Thoracic aorta (tissue), 2 donors: ENCODE data around the gene MSH3. TPM values are rescaled to one million over a fixed set of nuclear protein-coding genes. Genes with fewer than 3 reads are reported as not detected.

Experiments
- ATAC-seq: fragments of 150-250 bp; one replicate; pipeline ENCODE4 v1.8.0; 2017; ENCODE audit warnings: low read depth; ENCODE audit not compliant: insufficient number of reproducible peaks, low FRiP score
- DNase-seq: peaks from one replicate; pipeline ENCODE4 v3.0.0-alpha.2; 2020; ENCODE audit warnings: low spot score
- H3K27ac ChIP-seq, 2 donors: fragments of 200-600 bp; sonication (generic); 1 replicate in 1 of 2; 2 replicates in 1 of 2; pipeline ENCODE4 v1.5.1; 2016; ENCODE audit warnings: mild to moderate bottlenecking in 2 of 2, moderate library complexity in 2 of 2
- H3K27me3 ChIP-seq: fragments of 200-600 bp; sonication (generic); replicated peaks from 2 replicates; pipeline ENCODE4 v1.6.0; 2016; ENCODE audit warnings: mild to moderate bottlenecking; ENCODE audit not compliant: insufficient read depth
- H3K36me3 ChIP-seq: fragments of 200-600 bp; sonication (generic); one replicate; pipeline ENCODE4 v1.5.1; 2016
- H3K4me1 ChIP-seq, 2 donors: fragments of 200-600 bp; sonication (generic); 1 replicate in 1 of 2; 2 replicates in 1 of 2; pipeline versions ENCODE4 v1.5.1 to v1.6.0; 2016; ENCODE audit warnings: low read depth in 2 of 2, mild to moderate bottlenecking in 1 of 2; ENCODE audit not compliant: control insufficient read depth in 1 of 2
- H3K4me3 ChIP-seq: fragments of 200-600 bp; sonication (generic); 2 replicates; pipeline ENCODE4 v1.5.1; 2016; ENCODE audit warnings: mild to moderate bottlenecking
- H3K9me3 ChIP-seq: fragments of 200-600 bp; sonication (generic); 2 replicates; pipeline ENCODE4 v1.5.1; 2016
- total RNA-seq, 2 donors: library from RNA; depleted of rRNA; stranded (reverse); fragments of >200 nt; gene quantifications; one replicate each; pipeline versions ENCODE4 v1.1.0 to v1.2.3, GENCODE V29; 2016
- TF ChIP-seq, protein P1 (sequence below): fragments of 200-600 bp; sonication (generic); IDR thresholded peaks from one replicate; pipeline ENCODE4 v1.5.1; 2019; ENCODE audit warnings: antibody characterized with exemption

The MSH3 gene
- total RNA-seq, 2 donors from 2014 or later = 12.3 to 12.9 TPM

DNA sequence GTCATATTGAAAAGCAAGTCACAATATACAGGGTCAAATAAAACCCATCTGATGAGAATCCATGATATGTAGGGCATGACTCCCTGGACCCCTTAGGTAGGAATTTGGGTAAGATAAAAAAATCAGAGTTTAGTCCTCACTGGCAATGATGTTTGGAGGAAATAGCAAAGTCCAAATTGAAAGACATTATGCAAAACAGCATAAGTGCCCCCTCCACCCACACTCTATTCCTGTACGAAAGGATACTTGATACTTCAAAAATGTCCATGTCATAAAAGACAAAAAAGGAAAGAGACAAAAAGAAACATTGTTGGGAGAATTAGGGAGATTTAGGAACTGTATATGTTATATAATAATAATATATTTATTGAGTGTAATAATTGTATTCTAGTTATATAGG is 209.7 kb downstream of the MSH3 start:
- Histone ChIP-seq H3K4me1 (no peaks in the 10 kb centered on the region), H3K27ac (no peak overlapping the region), H3K4me3 (no peak overlapping the region), H3K9me3 (no peaks in the 10 kb centered on the region), H3K27me3 (no peaks in the 10 kb centered on the region), H3K36me3 (no peaks in the 10 kb centered on the region)
- TF ChIP-seq, protein P1, sequence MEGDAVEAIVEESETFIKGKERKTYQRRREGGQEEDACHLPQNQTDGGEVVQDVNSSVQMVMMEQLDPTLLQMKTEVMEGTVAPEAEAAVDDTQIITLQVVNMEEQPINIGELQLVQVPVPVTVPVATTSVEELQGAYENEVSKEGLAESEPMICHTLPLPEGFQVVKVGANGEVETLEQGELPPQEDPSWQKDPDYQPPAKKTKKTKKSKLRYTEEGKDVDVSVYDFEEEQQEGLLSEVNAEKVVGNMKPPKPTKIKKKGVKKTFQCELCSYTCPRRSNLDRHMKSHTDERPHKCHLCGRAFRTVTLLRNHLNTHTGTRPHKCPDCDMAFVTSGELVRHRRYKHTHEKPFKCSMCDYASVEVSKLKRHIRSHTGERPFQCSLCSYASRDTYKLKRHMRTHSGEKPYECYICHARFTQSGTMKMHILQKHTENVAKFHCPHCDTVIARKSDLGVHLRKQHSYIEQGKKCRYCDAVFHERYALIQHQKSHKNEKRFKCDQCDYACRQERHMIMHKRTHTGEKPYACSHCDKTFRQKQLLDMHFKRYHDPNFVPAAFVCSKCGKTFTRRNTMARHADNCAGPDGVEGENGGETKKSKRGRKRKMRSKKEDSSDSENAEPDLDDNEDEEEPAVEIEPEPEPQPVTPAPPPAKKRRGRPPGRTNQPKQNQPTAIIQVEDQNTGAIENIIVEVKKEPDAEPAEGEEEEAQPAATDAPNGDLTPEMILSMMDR = no peak
- ATAC-seq (no peak), DNase-seq (no peak)

DNA sequence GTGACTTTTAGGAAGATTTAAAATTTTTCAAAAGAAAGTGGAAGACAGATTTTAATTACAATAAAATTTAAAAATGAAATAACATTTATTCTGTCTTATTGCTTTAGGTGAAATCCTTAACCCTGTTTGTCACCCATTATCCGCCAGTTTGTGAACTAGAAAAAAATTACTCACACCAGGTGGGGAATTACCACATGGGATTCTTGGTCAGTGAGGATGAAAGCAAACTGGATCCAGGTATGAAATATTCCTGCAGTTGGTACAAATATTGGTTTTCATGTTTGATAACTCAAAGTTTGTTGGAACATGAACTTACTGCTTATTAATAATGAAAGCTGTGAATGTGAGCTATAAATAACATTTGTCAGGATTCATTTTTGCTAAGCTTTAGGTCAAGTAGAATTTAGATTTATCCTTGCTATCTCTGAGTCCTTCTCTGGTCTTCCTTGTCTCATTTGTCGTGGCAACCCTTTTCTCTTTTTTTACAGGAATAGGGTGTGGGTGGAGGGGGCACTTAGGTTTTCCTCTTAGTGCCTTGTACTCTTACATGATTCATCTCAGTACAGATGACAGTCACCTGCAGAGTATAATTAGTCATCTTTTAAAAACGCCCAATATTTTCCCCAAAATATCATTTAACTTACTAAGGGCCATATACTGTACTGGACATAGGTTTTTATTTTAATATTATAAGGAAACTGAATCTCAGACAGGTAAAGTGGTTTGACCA is 210.4 kb downstream of the MSH3 start:
- Histone ChIP-seq H3K4me3 (no peak overlapping the region), H3K4me1 (no peaks in the 10 kb centered on the region), H3K9me3 (no peaks in the 10 kb centered on the region), H3K27ac (no peak overlapping the region), H3K36me3 (no peaks in the 10 kb centered on the region), H3K27me3 (no peaks in the 10 kb centered on the region)
- ATAC-seq = no peak
- DNase-seq = no peak
- TF ChIP-seq, protein P1 = no peak

DNA sequence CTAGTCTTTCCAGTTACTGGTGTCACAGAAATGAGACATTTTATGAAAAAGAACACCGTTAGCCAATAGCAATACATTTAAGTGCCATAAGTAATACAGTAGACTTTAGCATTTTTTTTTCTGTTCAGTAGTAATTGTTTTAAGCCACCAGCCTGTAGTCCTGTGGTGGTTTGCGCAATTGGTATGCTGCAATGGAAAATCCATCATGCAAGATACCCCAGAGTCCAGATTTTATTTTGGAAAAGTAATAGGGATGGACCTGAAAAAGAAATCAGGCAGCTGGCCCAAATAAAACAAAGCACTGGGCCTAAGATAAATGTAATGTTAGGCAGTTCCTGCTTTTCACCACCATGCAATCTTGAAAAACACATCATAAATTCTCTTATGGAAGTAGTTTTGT is 211.1 kb downstream of the MSH3 start:
- DNase-seq = no peak

DNA sequence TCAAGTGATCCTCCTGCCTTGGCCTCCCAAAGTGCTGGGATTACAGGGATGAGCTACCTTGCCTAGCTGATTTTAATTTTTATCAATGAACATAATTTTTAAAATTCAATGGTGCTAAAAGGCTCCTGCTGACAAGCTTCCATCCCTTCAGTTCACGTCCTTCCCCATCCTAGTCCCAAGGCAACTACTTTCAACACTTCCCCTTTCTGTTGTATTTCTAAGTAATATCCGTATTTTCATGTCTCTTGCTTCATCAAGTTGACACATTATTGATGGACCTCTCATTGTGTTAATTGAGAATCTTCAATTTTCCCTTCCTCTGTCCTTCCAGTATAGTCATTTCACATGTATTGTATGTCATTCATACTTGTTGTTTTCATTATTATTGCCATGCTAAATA is 211.9 kb downstream of the MSH3 start:
- TF ChIP-seq, protein P1 = no peak
- DNase-seq (no peak), ATAC-seq (no peak)
- Histone ChIP-seq H3K27me3 (no peaks in the 10 kb centered on the region), H3K9me3 (no peaks in the 10 kb centered on the region), H3K4me3 (no peak overlapping the region), H3K4me1 (no peaks in the 10 kb centered on the region), H3K36me3 (no peaks in the 10 kb centered on the region), H3K27ac (no peak overlapping the region)

More for the DNA sequence above, 211.1 kb downstream of the MSH3 start:
- Histone ChIP-seq H3K36me3 (no peaks in the 10 kb centered on the region), H3K27ac (no peak overlapping the region), H3K4me3 (no peak overlapping the region), H3K27me3 (no peaks in the 10 kb centered on the region), H3K9me3 (no peaks in the 10 kb centered on the region), H3K4me1 (no peaks in the 10 kb centered on the region)
- ATAC-seq = no peak
- TF ChIP-seq, protein P1 = no peak

DNA sequence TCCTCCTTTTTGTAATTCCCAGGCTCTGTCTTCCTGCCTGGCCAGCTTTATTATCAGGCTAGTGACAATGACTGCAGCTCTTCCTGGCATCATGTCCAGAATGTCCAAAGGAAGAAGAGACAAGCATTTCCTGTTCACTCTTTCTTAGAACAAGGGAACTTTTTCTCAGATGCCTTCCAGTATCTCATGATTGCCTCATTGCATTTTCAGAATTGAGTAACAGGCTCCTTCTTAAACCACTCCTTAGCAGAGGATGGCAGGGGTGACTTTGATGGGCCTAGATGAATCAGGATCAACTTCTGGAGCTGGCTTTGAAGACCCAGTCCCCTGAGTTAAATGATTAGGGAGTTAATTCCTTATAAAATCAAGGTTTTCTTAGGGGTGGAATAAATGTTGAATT is 212.8 kb downstream of the MSH3 start:
- Histone ChIP-seq H3K27ac (no peak overlapping the region), H3K36me3 (no peaks in the 10 kb centered on the region), H3K4me3 (no peak overlapping the region), H3K27me3 (no peaks in the 10 kb centered on the region), H3K4me1 (no peaks in the 10 kb centered on the region), H3K9me3 (no peaks in the 10 kb centered on the region)
- DNase-seq (no peak), ATAC-seq (no peak)
- TF ChIP-seq, protein P1 = no peak
